ENCODE data around the gene MDM2. TPM values are rescaled to one million over a fixed set of nuclear protein-coding genes. Genes with fewer than 3 reads are reported as not detected.

Gene MDM2
- total RNA-seq, 4 donors from 2014 or later = 64.0 to 124 (median 85.0) TPM

GRCh38 chr12:68768431-68768939, 39.5 kb upstream of the MDM2 start:
- no peaks in the 10 kb centered on the region for H3K36me3 ChIP-seq
- no peak overlapping the region for H3K4me3 ChIP-seq
- no peak for TF ChIP-seq CTCF (IDR thresholded peaks at IDR 0.05)
- no peak for TF ChIP-seq POLR2A (IDR thresholded peaks at IDR 0.05)
- no peaks in the 10 kb centered on the region for H3K4me1 ChIP-seq
- no peak overlapping the region for H3K27ac ChIP-seq
- no peaks in the 10 kb centered on the region for H3K9me3 ChIP-seq
- no peaks in the 10 kb centered on the region for H3K27me3 ChIP-seq
- intact Hi-C loops (cut with DNase I; ENCODE audit: low total_unique reads) = no loop called here
- no peak for DNase-seq

- Histone ChIP-seq H3K27me3 (no peaks in the 10 kb centered on the region), H3K36me3 (no peaks in the 10 kb centered on the region), H3K9me3 (no peaks in the 10 kb centered on the region), H3K27ac (no peak overlapping the region), H3K4me1 (no peaks in the 10 kb centered on the region), H3K4me3 (no peak overlapping the region)
- DNase-seq = no peak
- intact Hi-C loops (cut with DNase I; ENCODE audit: low total_unique reads) = no loop called here
- TF ChIP-seq POLR2A (IDR thresholded peaks at IDR 0.05) (no peak), CTCF (IDR thresholded peaks at IDR 0.05) (no peak)
These were observed 38.0 kb upstream of the MDM2 start for GRCh38 chr12:68769941-68770340.

GRCh38 chr12:68771223-68771925, 36.6 kb upstream of the MDM2 start:
- no peak overlapping the region for H3K27ac ChIP-seq

GRCh38 chr12:68772714-68773113, 35.3 kb upstream of the MDM2 start:
- Histone ChIP-seq H3K9me3 (no peaks in the 10 kb centered on the region), H3K27me3 (no peaks in the 10 kb centered on the region), H3K36me3 (no peaks in the 10 kb centered on the region), H3K4me3 (no peak overlapping the region), H3K27ac (no peak overlapping the region), H3K4me1 (no peaks in the 10 kb centered on the region)
- DNase-seq = no peak
- intact Hi-C loops (cut with DNase I; ENCODE audit: low total_unique reads) = no loop called here
- TF ChIP-seq CTCF (IDR thresholded peaks at IDR 0.05) (no peak), POLR2A (IDR thresholded peaks at IDR 0.05) (no peak)

More at GRCh38 chr12:68771223-68771925, 36.6 kb upstream of the MDM2 start:
- Histone ChIP-seq H3K4me3 (no peak overlapping the region), H3K9me3 (no peaks in the 10 kb centered on the region), H3K27me3 (no peaks in the 10 kb centered on the region), H3K36me3 (no peaks in the 10 kb centered on the region), H3K4me1 (no peaks in the 10 kb centered on the region)
- intact Hi-C loops (cut with DNase I; ENCODE audit: low total_unique reads) = no loop called here
- no peak for DNase-seq
- TF ChIP-seq CTCF (IDR thresholded peaks at IDR 0.05) = no peak
- TF ChIP-seq POLR2A (IDR thresholded peaks at IDR 0.05) = no peak

GRCh38 chr12:68773582-68773981, 34.4 kb upstream of the MDM2 start:
- no peak for DNase-seq
- H3K27ac ChIP-seq = no peak overlapping the region
- H3K27me3 ChIP-seq = no peaks in the 10 kb centered on the region
- no peaks in the 10 kb centered on the region for H3K9me3 ChIP-seq
- TF ChIP-seq POLR2A (IDR thresholded peaks at IDR 0.05) = no peak
- no peak for TF ChIP-seq CTCF (IDR thresholded peaks at IDR 0.05)
- H3K36me3 ChIP-seq = no peaks in the 10 kb centered on the region
- no peaks in the 10 kb centered on the region for H3K4me1 ChIP-seq
- intact Hi-C loops (cut with DNase I; ENCODE audit: low total_unique reads) = no loop called here
- H3K4me3 ChIP-seq = no peak overlapping the region

All from uterus (tissue), 4 donors.